Loucy (cell line): ENCODE measurements around the gene HADHB.

Experiments used
- H2AFZ ChIP-seq: fragments of 200-600 bp; sonication (generic); 2 replicates; pipeline ENCODE4 v1.6.0; 2016; ENCODE audit warnings: antibody characterized with exemption, mild to moderate bottlenecking, low read length, moderate library complexity
- H3F3A ChIP-seq: fragments of 200-600 bp; 2 replicates; pipeline ENCODE4 v1.6.0; 2016; ENCODE audit warnings: antibody characterized with exemption, low read depth, mild to moderate bottlenecking
- H3K27me3 ChIP-seq: fragments of 200-600 bp; sonication (generic); 2 replicates; pipeline ENCODE4 v1.6.1; 2014; ENCODE audit warnings: low read length, mild to moderate bottlenecking; ENCODE audit not compliant: insufficient read depth, poor library complexity, severe bottlenecking
- H3K36me3 ChIP-seq: fragments of 200-600 bp; sonication (generic); 2 replicates; pipeline ENCODE4 v1.6.1; 2016; ENCODE audit warnings: low read length; ENCODE audit not compliant: insufficient read depth
- H3K4me1 ChIP-seq: fragments of 200-600 bp; sonication (generic); 2 replicates; pipeline ENCODE4 v1.5.1; 2014; ENCODE audit warnings: low read length, mild to moderate bottlenecking; ENCODE audit not compliant: insufficient read depth, poor library complexity, severe bottlenecking
- H3K4me2 ChIP-seq: fragments of 200-600 bp; sonication (generic); 2 replicates; pipeline ENCODE4 v1.6.0; 2014; ENCODE audit warnings: antibody characterized with exemption, low read length, low read depth, mild to moderate bottlenecking; ENCODE audit not compliant: poor library complexity, severe bottlenecking
- H3K4me3 ChIP-seq: fragments of 200-600 bp; sonication (generic); 2 replicates; pipeline ENCODE4 v1.5.1; 2014; ENCODE audit warnings: low read length, mild to moderate bottlenecking, mixed read lengths; ENCODE audit not compliant: poor library complexity, severe bottlenecking
- H3K79me2 ChIP-seq: fragments of 200-600 bp; sonication (generic); 2 replicates; pipeline ENCODE4 v1.6.1; 2014; ENCODE audit warnings: low read length; ENCODE audit not compliant: insufficient read depth
- H3K9ac ChIP-seq: fragments of 200-600 bp; sonication (generic); 2 replicates; pipeline ENCODE4 v1.6.0; 2014; ENCODE audit warnings: mild to moderate bottlenecking, low read depth, low read length, moderate library complexity; ENCODE audit not compliant: poor library complexity, severe bottlenecking
- H3K9me2 ChIP-seq: fragments of 200-600 bp; sonication (generic); replicated peaks from 2 replicates; pipeline ENCODE4 v1.6.1; 2016; ENCODE audit warnings: low read depth, low read length, mixed read lengths
- H3K9me3 ChIP-seq: fragments of 200-600 bp; sonication (generic); 2 replicates; pipeline ENCODE4 v1.6.1; 2014; ENCODE audit warnings: mild to moderate bottlenecking, antibody characterized with exemption, low read length, low read depth; ENCODE audit not compliant: insufficient read depth
- H4K20me1 ChIP-seq: fragments of 200-600 bp; sonication (generic); 2 replicates; pipeline ENCODE4 v1.6.0; 2014; ENCODE audit warnings: antibody characterized with exemption, low read length, mild to moderate bottlenecking; ENCODE audit not compliant: insufficient read depth, poor library complexity, severe bottlenecking
- CTCF ChIP-seq: fragments of 200-600 bp; sonication (generic); conservative IDR thresholded peaks from 2 replicates; pipeline ENCODE4 v1.5.1; 2014; ENCODE audit warnings: mild to moderate bottlenecking, antibody characterized with exemption, low read length
- EZH2phosphoT487 ChIP-seq: fragments of 200-600 bp; IDR thresholded peaks from 2 replicates; pipeline ENCODE4 v1.6.1; 2018; ENCODE audit warnings: antibody characterized with exemption, mild to moderate bottlenecking, moderate library complexity, borderline replicate concordance

Gene HADHB

GRCh38 chr2:26224095-26224494 is 20.6 kb upstream of the HADHB start:
- H3K4me3 ChIP-seq, result no peak overlapping the region
- no peak overlapping the region for H3K4me2 ChIP-seq
- no peak overlapping the region for H3K9ac ChIP-seq
- no peaks in the 10 kb centered on the region for H3K9me2 ChIP-seq
- no peak overlapping the region for H2AFZ ChIP-seq
- no peaks in the 10 kb centered on the region for H4K20me1 ChIP-seq
- H3K27me3 ChIP-seq, result no peaks in the 10 kb centered on the region
- no peaks in the 10 kb centered on the region for H3K9me3 ChIP-seq
- peaks cover 66% of the 10 kb centered on the region; the same call in 1 of the 2 replicates for H3K36me3 ChIP-seq
- H3K4me1 ChIP-seq, result no peaks in the 10 kb centered on the region
- H3F3A ChIP-seq, result no peaks in the 10 kb centered on the region
- no peak for TF ChIP-seq CTCF
- TF ChIP-seq EZH2phosphoT487, result no peak
- H3K79me2 ChIP-seq, result no peaks in the 10 kb centered on the region

DNA sequence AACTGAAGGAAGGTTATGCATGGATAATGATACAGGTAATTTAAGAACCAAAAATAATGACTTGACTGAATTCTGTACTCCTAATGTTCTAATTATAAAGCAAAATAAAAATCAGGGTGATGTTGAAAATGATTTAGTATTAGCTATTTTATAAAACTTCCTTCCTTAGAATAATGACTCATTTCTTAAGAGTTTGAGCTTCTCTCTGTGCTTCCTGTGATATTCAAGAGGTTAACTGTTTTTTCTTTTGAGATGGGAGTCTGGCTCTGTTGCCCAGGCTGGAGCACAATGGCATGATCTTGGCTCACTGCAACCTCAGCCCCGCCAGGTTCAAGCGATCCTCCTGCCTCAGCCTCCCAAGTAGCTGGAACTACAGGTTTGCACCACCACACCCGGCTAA is 15.1 kb upstream of the HADHB start:
- Histone ChIP-seq H3K36me3 (peaks cover 88% of the 10 kb centered on the region), H3K4me1 (no peaks in the 10 kb centered on the region), H3K9ac (no peak overlapping the region), H3K9me2 (no peaks in the 10 kb centered on the region), H3K79me2 (no peaks in the 10 kb centered on the region), H3K9me3 (no peaks in the 10 kb centered on the region), H4K20me1 (no peaks in the 10 kb centered on the region), H2AFZ (no peak overlapping the region), H3K27me3 (no peaks in the 10 kb centered on the region), H3K4me2 (no peak overlapping the region), H3F3A (no peaks in the 10 kb centered on the region), H3K4me3 (no peak overlapping the region)
- TF ChIP-seq EZH2phosphoT487 (no peak), CTCF (no peak)

DNA sequence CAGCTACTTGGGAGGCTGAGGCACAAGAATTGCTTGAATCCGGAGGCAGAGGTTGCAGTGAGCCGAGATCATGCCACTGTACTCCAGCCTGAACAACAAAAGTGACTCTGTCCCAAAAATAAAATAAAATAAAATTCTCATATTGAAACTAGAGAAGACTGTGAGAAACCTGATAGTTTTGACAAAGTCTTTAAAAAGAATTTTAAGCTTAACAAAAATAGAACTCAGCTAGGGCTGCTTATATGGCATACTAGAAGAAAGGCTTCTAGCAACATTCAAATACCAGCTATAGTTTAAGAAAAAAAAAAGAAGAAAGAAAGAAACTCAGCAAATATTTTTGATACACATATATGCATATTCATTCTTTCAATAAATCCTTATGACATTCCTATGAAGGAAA is 13.9 kb upstream of the HADHB start:
- Histone ChIP-seq H3K79me2 (no peaks in the 10 kb centered on the region), H3K4me3 (no peak overlapping the region), H3K9ac (no peak overlapping the region), H3K9me2 (no peaks in the 10 kb centered on the region), H3K4me1 (no peaks in the 10 kb centered on the region), H3F3A (no peaks in the 10 kb centered on the region), H4K20me1 (no peaks in the 10 kb centered on the region), H3K36me3 (peaks cover 91% of the 10 kb centered on the region), H3K27me3 (no peaks in the 10 kb centered on the region), H3K4me2 (no peak overlapping the region), H2AFZ (no peak overlapping the region), H3K9me3 (no peaks in the 10 kb centered on the region)
- TF ChIP-seq CTCF (no peak), EZH2phosphoT487 (no peak)
